Measurements from ENCODE around the gene CCSAP.

- no peak for TF ChIP-seq CTCF (IDR thresholded peaks at IDR 0.05)
- no peak for TF ChIP-seq POLR2A (IDR thresholded peaks at IDR 0.05)
These were observed 71.2 kb downstream of the CCSAP start for GRCh38 chr1:229271448-229272159.

Measured in adrenal gland (tissue), 5 donors.